Hepatocyte (in vitro differentiated cells): ENCODE data around the gene TENT5A. TPM values are rescaled to one million over a fixed set of nuclear protein-coding genes. Genes with fewer than 3 reads are reported as not detected.
A peak's percentile ranks its signal among the peaks of the same experiment; 100 is the strongest.

ENCODE experiments used
- DNase-seq: peaks from one replicate; pipeline ENCODE4 v3.0.0-alpha.2; 2016; ENCODE audit warnings: low spot score
- H2AFZ ChIP-seq: fragments of 200-600 bp; sonication (generic); 2 replicates; pipeline ENCODE4 v1.6.0; 2016; ENCODE audit warnings: antibody characterized with exemption, mild to moderate bottlenecking
- H3K27ac ChIP-seq: fragments of 200-600 bp; sonication (generic); 2 replicates; pipeline ENCODE4 v1.5.1; 2016; ENCODE audit warnings: mild to moderate bottlenecking
- H3K27me3 ChIP-seq: fragments of 200-600 bp; sonication (generic); 2 replicates; pipeline ENCODE4 v1.6.1; 2016
- H3K36me3 ChIP-seq: fragments of 200-600 bp; sonication (generic); replicated peaks from 2 replicates; pipeline ENCODE4 v1.5.1; 2016; ENCODE audit warnings: low read depth; ENCODE audit not compliant: insufficient read depth
- H3K4me1 ChIP-seq: fragments of 200-600 bp; sonication (generic); 2 replicates; pipeline ENCODE4 v1.5.1; 2016; ENCODE audit warnings: mild to moderate bottlenecking, moderate library complexity; ENCODE audit not compliant: insufficient read depth
- H3K4me2 ChIP-seq: fragments of 200-600 bp; sonication (generic); 2 replicates; pipeline ENCODE4 v1.6.0; 2016
- H3K4me3 ChIP-seq: fragments of 200-600 bp; sonication (generic); 2 replicates; pipeline ENCODE4 v1.5.1; 2016; ENCODE audit warnings: mild to moderate bottlenecking
- H3K79me2 ChIP-seq: fragments of 200-600 bp; sonication (generic); 2 replicates; pipeline ENCODE4 v1.6.0; 2017; ENCODE audit warnings: mild to moderate bottlenecking
- H3K9me2 ChIP-seq: fragments of 200-600 bp; sonication (generic); replicated peaks from 2 replicates; pipeline ENCODE4 v1.6.0; 2017; ENCODE audit warnings: mild to moderate bottlenecking; ENCODE audit not compliant: insufficient read depth
- H3K9me3 ChIP-seq: fragments of 200-600 bp; sonication (generic); 2 replicates; pipeline ENCODE4 v1.5.1; 2016; ENCODE audit warnings: low read depth, mild to moderate bottlenecking
- H4K20me1 ChIP-seq: fragments of 200-600 bp; sonication (generic); 2 replicates; pipeline ENCODE4 v1.6.0; 2016; ENCODE audit warnings: mild to moderate bottlenecking; ENCODE audit not compliant: insufficient read depth, poor library complexity, severe bottlenecking
- EZH2 ChIP-seq: fragments of 200-600 bp; sonication (generic); IDR thresholded peaks from 2 replicates; pipeline ENCODE4 v1.6.1; 2016; ENCODE audit warnings: antibody characterized with exemption, mild to moderate bottlenecking, borderline replicate concordance
- EZH2phosphoT487 ChIP-seq: fragments of 200-600 bp; sonication (generic); IDR thresholded peaks from one replicate; pipeline ENCODE4 v1.6.1; 2018; ENCODE audit warnings: antibody characterized with exemption, mild to moderate bottlenecking, low read depth, moderate library complexity; ENCODE audit not compliant: unreplicated experiment, severe bottlenecking
- WGBS: methylation state at CpG from one replicate; pipeline ENCODE4 v1.1.6; 2016; ENCODE audit warnings: low lambda C conversion rate; ENCODE audit errors: missing lambda C conversion rate; 5-methylcytosine and 5-hydroxymethylcytosine counted together
- polyA plus RNA-seq: library from polyadenylated mRNA; unstranded; fragments of >200 nt; fragmentation: Nextera tagmentation; extraction: Ambion mirVana; gene quantifications from 2 replicates; pipeline ENCODE4 v1.2.1, GENCODE V29; 2016
- total RNA-seq: library from RNA; depleted of rRNA; stranded (reverse); fragments of >200 nt; gene quantifications from 2 replicates; pipeline ENCODE4 v1.2.3, GENCODE V29; 2014
- TF ChIP-seq, protein P1 (sequence below): fragments of 200-600 bp; sonication (generic); IDR thresholded peaks from 2 replicates; pipeline ENCODE4 v1.5.1; 2016; ENCODE audit warnings: antibody characterized with exemption, mild to moderate bottlenecking; ENCODE audit not compliant: poor library complexity

The TENT5A gene
- total and polyA plus RNA-seq, 2 experiments from 2014 or later = 79.6 to 101 TPM

DNA sequence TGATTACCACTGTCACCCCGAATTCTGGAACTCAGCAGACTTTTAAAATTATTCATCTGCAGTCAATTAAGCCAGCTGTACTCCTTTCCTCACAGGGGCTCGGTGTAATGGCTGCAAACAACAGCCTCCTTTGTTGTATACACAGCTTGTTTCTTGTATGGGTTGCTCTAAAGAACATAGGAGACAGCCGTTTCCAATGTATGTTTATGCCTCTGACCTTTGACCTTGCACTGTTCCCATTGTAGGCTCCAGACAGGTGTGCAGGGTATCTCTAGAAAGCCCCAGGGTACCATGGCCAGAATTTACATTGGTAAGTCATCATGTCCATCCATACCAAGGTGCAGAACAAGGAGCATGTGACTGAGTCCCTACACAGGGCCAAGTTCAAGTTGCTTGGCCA lies 11.5 kb upstream of the TENT5A start:
- no peak overlapping the region for H3K4me3 ChIP-seq
- no peaks in the 10 kb centered on the region for H3K9me2 ChIP-seq
- no peaks in the 10 kb centered on the region for H3K79me2 ChIP-seq
- H3K27ac ChIP-seq = no peak overlapping the region
- no peak overlapping the region for H3K4me2 ChIP-seq
- no peaks in the 10 kb centered on the region for H4K20me1 ChIP-seq
- no peak overlapping the region for H2AFZ ChIP-seq
- H3K27me3 ChIP-seq = no peaks in the 10 kb centered on the region
- DNase-seq = no peak
- WGBS = 48% methylated on average over 3 of the region's 3 CpGs
- H3K4me1 ChIP-seq = peaks cover 41% of the 10 kb centered on the region
- TF ChIP-seq, protein P1, sequence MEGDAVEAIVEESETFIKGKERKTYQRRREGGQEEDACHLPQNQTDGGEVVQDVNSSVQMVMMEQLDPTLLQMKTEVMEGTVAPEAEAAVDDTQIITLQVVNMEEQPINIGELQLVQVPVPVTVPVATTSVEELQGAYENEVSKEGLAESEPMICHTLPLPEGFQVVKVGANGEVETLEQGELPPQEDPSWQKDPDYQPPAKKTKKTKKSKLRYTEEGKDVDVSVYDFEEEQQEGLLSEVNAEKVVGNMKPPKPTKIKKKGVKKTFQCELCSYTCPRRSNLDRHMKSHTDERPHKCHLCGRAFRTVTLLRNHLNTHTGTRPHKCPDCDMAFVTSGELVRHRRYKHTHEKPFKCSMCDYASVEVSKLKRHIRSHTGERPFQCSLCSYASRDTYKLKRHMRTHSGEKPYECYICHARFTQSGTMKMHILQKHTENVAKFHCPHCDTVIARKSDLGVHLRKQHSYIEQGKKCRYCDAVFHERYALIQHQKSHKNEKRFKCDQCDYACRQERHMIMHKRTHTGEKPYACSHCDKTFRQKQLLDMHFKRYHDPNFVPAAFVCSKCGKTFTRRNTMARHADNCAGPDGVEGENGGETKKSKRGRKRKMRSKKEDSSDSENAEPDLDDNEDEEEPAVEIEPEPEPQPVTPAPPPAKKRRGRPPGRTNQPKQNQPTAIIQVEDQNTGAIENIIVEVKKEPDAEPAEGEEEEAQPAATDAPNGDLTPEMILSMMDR = no peak
- TF ChIP-seq EZH2 = no peak
- TF ChIP-seq EZH2phosphoT487 = no peak
- no peaks in the 10 kb centered on the region for H3K36me3 ChIP-seq
- no peaks in the 10 kb centered on the region for H3K9me3 ChIP-seq

DNA sequence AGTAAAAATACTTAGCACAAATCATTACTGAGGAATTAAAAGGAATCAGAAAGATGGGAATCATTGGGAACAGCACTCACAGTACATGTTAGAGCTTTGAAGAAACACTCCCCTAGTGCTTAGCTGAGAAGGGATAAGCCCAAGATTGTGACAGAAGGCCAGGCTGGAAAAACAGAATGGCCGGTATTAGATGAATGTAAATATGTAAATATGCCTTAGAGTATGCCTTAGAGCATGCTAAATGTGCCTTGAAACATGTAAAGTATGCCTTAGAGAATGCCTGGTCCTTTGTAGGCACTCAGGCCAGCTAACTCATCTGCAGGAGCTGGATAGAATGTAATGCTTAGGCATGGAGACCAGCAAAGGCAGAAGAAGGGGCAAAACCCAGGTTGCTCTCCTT lies 10.6 kb upstream of the TENT5A start:
- no peak overlapping the region for H2AFZ ChIP-seq
- H3K4me1 ChIP-seq = peaks cover 41% of the 10 kb centered on the region
- no peak overlapping the region for H3K4me3 ChIP-seq
- no peaks in the 10 kb centered on the region for H3K9me3 ChIP-seq
- H3K27me3 ChIP-seq = no peaks in the 10 kb centered on the region
- TF ChIP-seq, protein P1 = no peak
- TF ChIP-seq EZH2 (no peak), EZH2phosphoT487 (no peak)
- no peaks in the 10 kb centered on the region for H3K9me2 ChIP-seq
- peak overlapping the region; percentile 18 for H3K27ac ChIP-seq
- 63% methylated on average over 1 of the region's 1 CpG for WGBS
- DNase-seq = no peak
- H3K79me2 ChIP-seq = no peaks in the 10 kb centered on the region
- no peak overlapping the region for H3K4me2 ChIP-seq
- H3K36me3 ChIP-seq = no peaks in the 10 kb centered on the region
- no peaks in the 10 kb centered on the region for H4K20me1 ChIP-seq

DNA sequence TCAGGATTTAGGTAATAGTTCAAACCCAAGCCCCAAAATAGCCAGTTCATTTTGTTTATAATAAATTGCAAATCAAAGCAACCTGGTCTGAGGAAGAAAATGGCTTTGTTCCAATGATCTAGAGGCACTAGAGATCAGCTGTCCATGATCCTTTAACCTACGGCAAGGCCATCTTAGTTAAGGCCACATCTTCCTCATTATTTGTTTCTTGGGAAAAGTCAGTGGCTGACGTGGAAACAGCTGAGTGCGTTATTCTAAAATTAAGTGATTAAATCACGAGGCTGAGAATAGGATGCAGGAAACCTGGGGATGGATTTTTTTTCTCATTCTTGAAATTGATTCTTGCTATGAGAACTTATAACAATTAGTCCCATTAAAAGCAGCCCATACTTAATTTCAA lies 10.1 kb upstream of the TENT5A start:
- Histone ChIP-seq H3K27ac (peak overlapping the region; percentile 18), H3K4me3 (no peak overlapping the region), H3K9me3 (no peaks in the 10 kb centered on the region), H4K20me1 (no peaks in the 10 kb centered on the region), H3K9me2 (no peaks in the 10 kb centered on the region), H3K27me3 (no peaks in the 10 kb centered on the region), H3K4me2 (no peak overlapping the region), H3K4me1 (peaks cover 41% of the 10 kb centered on the region), H3K36me3 (no peaks in the 10 kb centered on the region), H2AFZ (no peak overlapping the region), H3K79me2 (no peaks in the 10 kb centered on the region)
- TF ChIP-seq, protein P1 = no peak
- TF ChIP-seq EZH2 = no peak
- WGBS = 75% methylated on average over 4 of the region's 4 CpGs
- no peak for DNase-seq

DNA sequence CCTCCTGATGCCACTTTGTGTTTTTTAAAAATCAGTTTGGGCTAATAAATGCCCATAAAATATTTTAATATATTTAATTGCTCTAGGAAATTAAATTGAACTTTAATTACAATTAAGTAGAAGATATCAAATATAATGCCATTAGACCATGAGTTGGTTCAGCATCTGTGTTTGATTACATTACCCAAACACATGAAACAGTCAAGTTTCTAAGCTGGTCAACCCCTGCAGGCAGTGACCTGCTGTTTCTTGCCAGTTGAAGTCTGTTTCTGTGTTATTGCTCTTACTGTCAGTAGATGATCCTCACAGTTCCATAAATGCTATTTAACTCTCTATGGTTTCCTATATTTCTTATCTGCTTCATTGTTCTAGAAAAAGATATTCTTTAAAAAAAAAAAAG lies 9.7 kb upstream of the TENT5A start:
- DNase-seq = no peak
- H3K27me3 ChIP-seq = no peaks in the 10 kb centered on the region
- no peaks in the 10 kb centered on the region for H3K79me2 ChIP-seq
- H2AFZ ChIP-seq = no peak overlapping the region
- H3K36me3 ChIP-seq = no peaks in the 10 kb centered on the region
- no peak overlapping the region for H3K27ac ChIP-seq
- H3K4me3 ChIP-seq = no peak overlapping the region
- H4K20me1 ChIP-seq = no peaks in the 10 kb centered on the region
- H3K9me3 ChIP-seq = no peaks in the 10 kb centered on the region
- H3K4me1 ChIP-seq = peaks cover 37% of the 10 kb centered on the region
- H3K9me2 ChIP-seq = no peaks in the 10 kb centered on the region
- TF ChIP-seq EZH2 (no peak), EZH2phosphoT487 (no peak)
- TF ChIP-seq, protein P1 = no peak
- no peak overlapping the region for H3K4me2 ChIP-seq
